Hepatocyte (in vitro differentiated cells): ENCODE measurements around the gene LRFN3. TPM values are rescaled to one million over a fixed set of nuclear protein-coding genes. Genes with fewer than 3 reads are reported as not detected.

Experiments
- DNase-seq: peaks from one replicate; pipeline ENCODE4 v3.0.0-alpha.2; 2016; ENCODE audit warnings: low spot score
- H2AFZ ChIP-seq: fragments of 200-600 bp; sonication (generic); 2 replicates; pipeline ENCODE4 v1.6.0; 2016; ENCODE audit warnings: antibody characterized with exemption, mild to moderate bottlenecking
- H3K27ac ChIP-seq: fragments of 200-600 bp; sonication (generic); 2 replicates; pipeline ENCODE4 v1.5.1; 2016; ENCODE audit warnings: mild to moderate bottlenecking
- H3K27me3 ChIP-seq: fragments of 200-600 bp; sonication (generic); 2 replicates; pipeline ENCODE4 v1.6.1; 2016
- H3K36me3 ChIP-seq: fragments of 200-600 bp; sonication (generic); replicated peaks from 2 replicates; pipeline ENCODE4 v1.5.1; 2016; ENCODE audit warnings: low read depth; ENCODE audit not compliant: insufficient read depth
- H3K4me1 ChIP-seq: fragments of 200-600 bp; sonication (generic); 2 replicates; pipeline ENCODE4 v1.5.1; 2016; ENCODE audit warnings: mild to moderate bottlenecking, moderate library complexity; ENCODE audit not compliant: insufficient read depth
- H3K4me2 ChIP-seq: fragments of 200-600 bp; sonication (generic); 2 replicates; pipeline ENCODE4 v1.6.0; 2016
- H3K4me3 ChIP-seq: fragments of 200-600 bp; sonication (generic); 2 replicates; pipeline ENCODE4 v1.5.1; 2016; ENCODE audit warnings: mild to moderate bottlenecking
- H3K79me2 ChIP-seq: fragments of 200-600 bp; sonication (generic); 2 replicates; pipeline ENCODE4 v1.6.0; 2017; ENCODE audit warnings: mild to moderate bottlenecking
- H3K9me2 ChIP-seq: fragments of 200-600 bp; sonication (generic); replicated peaks from 2 replicates; pipeline ENCODE4 v1.6.0; 2017; ENCODE audit warnings: mild to moderate bottlenecking; ENCODE audit not compliant: insufficient read depth
- H3K9me3 ChIP-seq: fragments of 200-600 bp; sonication (generic); 2 replicates; pipeline ENCODE4 v1.5.1; 2016; ENCODE audit warnings: low read depth, mild to moderate bottlenecking
- H4K20me1 ChIP-seq: fragments of 200-600 bp; sonication (generic); 2 replicates; pipeline ENCODE4 v1.6.0; 2016; ENCODE audit warnings: mild to moderate bottlenecking; ENCODE audit not compliant: insufficient read depth, poor library complexity, severe bottlenecking
- CTCF ChIP-seq: fragments of 200-600 bp; sonication (generic); IDR thresholded peaks from 2 replicates; pipeline ENCODE4 v1.5.1; 2016; ENCODE audit warnings: antibody characterized with exemption, mild to moderate bottlenecking; ENCODE audit not compliant: poor library complexity
- EZH2 ChIP-seq: fragments of 200-600 bp; sonication (generic); IDR thresholded peaks from 2 replicates; pipeline ENCODE4 v1.6.1; 2016; ENCODE audit warnings: antibody characterized with exemption, mild to moderate bottlenecking, borderline replicate concordance
- EZH2phosphoT487 ChIP-seq: fragments of 200-600 bp; sonication (generic); IDR thresholded peaks from one replicate; pipeline ENCODE4 v1.6.1; 2018; ENCODE audit warnings: antibody characterized with exemption, mild to moderate bottlenecking, low read depth, moderate library complexity; ENCODE audit not compliant: unreplicated experiment, severe bottlenecking
- WGBS: methylation state at CpG from one replicate; pipeline ENCODE4 v1.1.6; 2016; ENCODE audit warnings: low lambda C conversion rate; ENCODE audit errors: missing lambda C conversion rate; 5-methylcytosine and 5-hydroxymethylcytosine counted together
- polyA plus RNA-seq: library from polyadenylated mRNA; unstranded; fragments of >200 nt; fragmentation: Nextera tagmentation; extraction: Ambion mirVana; gene quantifications from 2 replicates; pipeline ENCODE4 v1.2.1, GENCODE V29; 2016
- total RNA-seq: library from RNA; depleted of rRNA; stranded (reverse); fragments of >200 nt; gene quantifications from 2 replicates; pipeline ENCODE4 v1.2.3, GENCODE V29; 2014

The LRFN3 gene
- total and polyA plus RNA-seq, 2 experiments from 2014 or later = 4.7 to 19.2 TPM

DNA sequence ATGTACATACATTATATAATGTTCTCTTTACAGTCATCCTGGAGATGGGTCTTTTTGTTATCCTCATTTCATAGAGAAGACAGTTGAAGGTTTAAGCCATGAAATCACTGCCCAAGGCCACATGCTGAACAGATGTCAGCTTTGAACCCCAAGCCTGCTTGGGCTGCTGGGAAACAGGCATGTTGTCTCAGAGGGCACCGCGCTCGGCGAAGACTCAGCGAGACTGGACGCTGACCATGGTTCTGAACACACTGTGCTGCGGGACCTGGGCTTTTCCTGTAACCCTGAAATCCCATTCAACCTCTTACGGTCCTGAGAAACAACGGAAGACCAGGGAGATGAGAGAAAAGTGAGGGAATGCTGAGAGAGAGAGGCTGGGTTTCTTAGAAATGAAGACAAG, 27.3 kb downstream of the LRFN3 start:
- H3K79me2 ChIP-seq = no peaks in the 10 kb centered on the region
- no peak for TF ChIP-seq EZH2
- no peak for TF ChIP-seq EZH2phosphoT487
- no peak for TF ChIP-seq CTCF
- 6% methylated on average over 9 of the region's 9 CpGs for whole genome bisulfite sequencing
- no peaks in the 10 kb centered on the region for H3K9me2 ChIP-seq
- H4K20me1 ChIP-seq = no peaks in the 10 kb centered on the region
- no peak overlapping the region for H3K4me2 ChIP-seq
- H3K36me3 ChIP-seq = no peaks in the 10 kb centered on the region
- H3K27ac ChIP-seq = no peak overlapping the region
- peaks cover 29% of the 10 kb centered on the region for H3K27me3 ChIP-seq
- peak; percentile 86 for DNase-seq
- no peak overlapping the region for H3K4me3 ChIP-seq
- H3K4me1 ChIP-seq = no peaks in the 10 kb centered on the region
- H2AFZ ChIP-seq = no peak overlapping the region
- no peaks in the 10 kb centered on the region for H3K9me3 ChIP-seq

DNA sequence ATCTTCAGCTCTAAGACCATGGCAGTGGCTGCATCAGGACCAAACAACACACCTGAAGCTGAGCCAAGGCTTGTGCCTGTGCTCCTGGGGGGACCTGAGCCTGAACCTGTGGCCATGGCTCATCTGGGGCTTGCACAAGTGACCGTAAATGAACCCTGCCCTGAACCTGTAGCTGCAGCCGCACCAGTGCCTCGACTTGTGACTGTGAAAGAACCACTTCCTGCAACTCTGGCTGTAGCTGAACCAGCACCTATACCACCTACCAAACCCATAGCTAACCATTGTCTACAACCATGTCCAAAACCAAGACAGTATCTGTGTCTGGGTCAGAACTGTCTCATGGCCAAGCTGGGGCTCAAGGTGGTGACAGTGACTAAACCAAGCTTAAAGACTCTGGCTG, 30.6 kb downstream of the LRFN3 start:
- H3K36me3 ChIP-seq = no peaks in the 10 kb centered on the region
- no peaks in the 10 kb centered on the region for H4K20me1 ChIP-seq
- no peaks in the 10 kb centered on the region for H3K9me2 ChIP-seq
- H3K4me2 ChIP-seq = no peak overlapping the region
- WGBS = 87% methylated on average over 3 of the region's 3 CpGs
- no peak for DNase-seq
- H3K27me3 ChIP-seq = no peaks in the 10 kb centered on the region
- H3K9me3 ChIP-seq = no peaks in the 10 kb centered on the region
- H3K4me3 ChIP-seq = no peak overlapping the region
- H3K4me1 ChIP-seq = no peaks in the 10 kb centered on the region
- H3K27ac ChIP-seq = no peak overlapping the region
- H2AFZ ChIP-seq = no peak overlapping the region
- no peak for TF ChIP-seq CTCF
- no peak for TF ChIP-seq EZH2
- TF ChIP-seq EZH2phosphoT487 = no peak
- no peaks in the 10 kb centered on the region for H3K79me2 ChIP-seq

- H3K27ac ChIP-seq = no peak overlapping the region
- H3K4me2 ChIP-seq = no peak overlapping the region
- no peaks in the 10 kb centered on the region for H3K27me3 ChIP-seq
- no peak for DNase-seq
- no peak overlapping the region for H2AFZ ChIP-seq
- no peaks in the 10 kb centered on the region for H3K9me3 ChIP-seq
- H3K4me1 ChIP-seq = no peaks in the 10 kb centered on the region
- no peaks in the 10 kb centered on the region for H4K20me1 ChIP-seq
- 36% methylated on average over 8 of the region's 8 CpGs for WGBS
- no peak overlapping the region for H3K4me3 ChIP-seq
- TF ChIP-seq EZH2phosphoT487 (no peak), CTCF (no peak), EZH2 (no peak)
- no peaks in the 10 kb centered on the region for H3K36me3 ChIP-seq
- no peaks in the 10 kb centered on the region for H3K9me2 ChIP-seq
- H3K79me2 ChIP-seq = no peaks in the 10 kb centered on the region
Measured at GRCh38 chr19:35973487-35973886, 37.3 kb downstream of the LRFN3 start.
